Endothelial cell of umbilical vein (primary cell): ENCODE data around the gene IDI1.

Experiments used
- EZH2 ChIP-seq: IDR thresholded peaks from 2 replicates; pipeline ENCODE4 v1.6.1; 2012; ENCODE audit warnings: borderline replicate concordance, low read depth, mild to moderate bottlenecking, moderate library complexity, low read length, inconsistent platforms; ENCODE audit not compliant: severe bottlenecking
- POLR2A ChIP-seq: IDR thresholded peaks from 2 replicates; pipeline ENCODE4 v1.6.1; 2012; ENCODE audit warnings: low read depth, mild to moderate bottlenecking, control low read depth, low read length

DNA sequence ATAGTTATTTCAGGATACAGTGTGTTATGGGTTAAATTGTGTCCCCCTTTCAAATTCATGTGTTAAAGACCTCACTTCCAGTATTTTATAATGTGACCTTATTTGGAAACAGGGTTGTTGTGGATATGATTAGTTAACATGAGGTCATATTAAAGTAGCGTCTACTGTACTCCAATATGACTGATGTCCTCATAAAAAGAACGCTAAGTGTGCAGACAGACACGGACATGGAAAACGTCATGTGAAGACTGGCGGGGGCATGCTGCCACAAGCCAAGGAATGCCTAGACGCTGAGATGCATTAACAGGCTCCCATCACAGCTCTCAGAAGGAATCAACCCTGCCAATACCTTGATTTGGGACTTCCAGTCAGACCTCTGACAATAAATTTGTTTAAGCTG, 5.8 kb upstream of the IDI1 start:
- TF ChIP-seq EZH2 (no peak), POLR2A (no peak)
